Liver (tissue), 9 donors: ENCODE data around the gene SDF2L1. TPM values are rescaled to one million over a fixed set of nuclear protein-coding genes. Genes with fewer than 3 reads are reported as not detected.

ENCODE experiments used
- DNase-seq: peaks from one replicate; pipeline ENCODE4 v3.0.0-alpha.2; 2017; ENCODE audit warnings: low spot score
- H3K27ac ChIP-seq, 2 donors: one replicate each; pipeline ENCODE4 v1.7.0; 2013; ENCODE audit warnings: inconsistent platforms in 2 of 2, low read length in 2 of 2, control low read depth in 1 of 2, low read depth in 1 of 2, mild to moderate bottlenecking in 1 of 2
- H3K27me3 ChIP-seq, 4 donors: one replicate each; pipeline versions ENCODE4 v1.6.1 to v1.7.0; 2013; ENCODE audit warnings: low read length in 3 of 4, inconsistent platforms in 1 of 4, mild to moderate bottlenecking in 1 of 4, moderate library complexity in 1 of 4; ENCODE audit not compliant: control insufficient read depth in 4 of 4, insufficient read depth in 4 of 4
- H3K36me3 ChIP-seq, 4 donors: one replicate each; pipeline versions ENCODE4 v1.6.1 to v1.7.0; 2013; ENCODE audit warnings: low read length in 3 of 4, mild to moderate bottlenecking in 3 of 4, low read depth in 1 of 4, moderate library complexity in 1 of 4; ENCODE audit not compliant: control insufficient read depth in 4 of 4, insufficient read depth in 3 of 4
- H3K4me1 ChIP-seq, 4 donors: one replicate each; pipeline versions ENCODE4 v1.6.1 to v1.7.0; 2013; ENCODE audit warnings: low read length in 3 of 4, mild to moderate bottlenecking in 3 of 4, moderate library complexity in 1 of 4; ENCODE audit not compliant: control insufficient read depth in 4 of 4, insufficient read depth in 4 of 4
- H3K4me3 ChIP-seq, 3 donors: one replicate each; pipeline versions ENCODE4 v1.6.1 to v1.7.0; 2013; ENCODE audit warnings: low read length in 3 of 3, control low read depth in 1 of 3, low read depth in 1 of 3, mild to moderate bottlenecking in 1 of 3
- H3K9ac ChIP-seq, 2 donors: one replicate each; pipeline ENCODE4 v1.7.0; 2013; ENCODE audit warnings: low read length in 2 of 2, mild to moderate bottlenecking in 2 of 2, moderate library complexity in 2 of 2, control low read depth in 1 of 2, low read depth in 1 of 2
- H3K9me3 ChIP-seq, 4 donors: one replicate each; pipeline versions ENCODE4 v1.6.1 to v1.7.0; 2013; ENCODE audit warnings: low read length in 3 of 4; ENCODE audit not compliant: control insufficient read depth in 4 of 4
- EGR1 ChIP-seq, 2 donors: IDR thresholded peaks; 2 replicates each; pipeline ENCODE4 v1.6.1; 2016 to 2018; ENCODE audit warnings: antibody characterized with exemption in 2 of 2, low read depth in 2 of 2
- FOXA1 ChIP-seq: IDR thresholded peaks from 2 replicates; pipeline ENCODE4 v1.6.1; 2016; ENCODE audit warnings: antibody characterized with exemption
- FOXA2 ChIP-seq: IDR thresholded peaks from 2 replicates; pipeline ENCODE4 v1.6.1; 2016; ENCODE audit warnings: antibody characterized with exemption
- GABPA ChIP-seq, 2 donors: IDR thresholded peaks in 1 of 2; conservative IDR thresholded peaks in 1 of 2; 2 replicates each; pipeline ENCODE4 v1.6.1; 2016; ENCODE audit warnings: antibody characterized with exemption in 2 of 2, mild to moderate bottlenecking in 1 of 2, moderate library complexity in 1 of 2
- HNF4A ChIP-seq, 2 donors: conservative IDR thresholded peaks; 2 replicates each; pipeline ENCODE4 v1.6.1; 2016; ENCODE audit warnings: antibody characterized with exemption in 2 of 2, mild to moderate bottlenecking in 2 of 2
- HNF4G ChIP-seq: IDR thresholded peaks from 2 replicates; pipeline ENCODE4 v1.6.1; 2016; ENCODE audit warnings: antibody characterized with exemption
- JUND ChIP-seq, 2 donors: IDR thresholded peaks; 2 replicates each; pipeline ENCODE4 v1.6.1; 2016; ENCODE audit warnings: antibody characterized with exemption in 2 of 2
- NR2F2 ChIP-seq: IDR thresholded peaks from 2 replicates; pipeline ENCODE4 v1.6.1; 2016; ENCODE audit warnings: antibody characterized with exemption
- RAD21 ChIP-seq, 2 donors: IDR thresholded peaks; 2 replicates each; pipeline ENCODE4 v1.6.1; 2016; ENCODE audit warnings: antibody characterized with exemption in 2 of 2, mild to moderate bottlenecking in 2 of 2
- RXRA ChIP-seq, 2 donors: IDR thresholded peaks; 2 replicates each; pipeline ENCODE4 v1.6.1; 2017 to 2018; ENCODE audit warnings: antibody characterized with exemption in 2 of 2, mild to moderate bottlenecking in 1 of 2
- SP1 ChIP-seq: IDR thresholded peaks from 2 replicates; pipeline ENCODE4 v1.6.1; 2018; ENCODE audit warnings: antibody characterized with exemption, mild to moderate bottlenecking
- TAF1 ChIP-seq: conservative IDR thresholded peaks from 2 replicates; pipeline ENCODE4 v1.6.1; 2016; ENCODE audit warnings: antibody characterized with exemption, mild to moderate bottlenecking
- YY1 ChIP-seq: IDR thresholded peaks from 2 replicates; pipeline ENCODE4 v1.6.1; 2016; ENCODE audit warnings: antibody characterized with exemption, mild to moderate bottlenecking
- WGBS: extraction: QIAGEN DNeasy Blood & Tissue Kit; methylation state at CpG from one replicate; pipeline ENCODE4 v1.1.7; 2013; 5-methylcytosine and 5-hydroxymethylcytosine counted together
- polyA plus RNA-seq, 2 donors: library from polyadenylated mRNA; stranded (reverse) in 1 of 2; unstranded in 1 of 2; fragments of 200-250 nt in 1 of 2; fragments of >200 nt in 1 of 2; fragmentation: Nextera tagmentation in 1 of 2; extraction: Ambion mirVana in 1 of 2; gene quantifications; one replicate each; pipeline versions ENCODE4 v1.2.1 to v1.2.3, GENCODE V29; 2013 to 2015
- total RNA-seq, 2 donors: library from RNA; depleted of rRNA; stranded (reverse); fragments of >200 nt; gene quantifications; one replicate each; pipeline ENCODE4 v1.2.3, GENCODE V29; 2014
- TF ChIP-seq, protein P1 (sequence below): fragments of 150-350 bp; IDR thresholded peaks from 2 replicates; pipeline ENCODE4 v1.5.1; 2017; ENCODE audit warnings: improper control_type of control experiment, low read depth, low read length; ENCODE audit not compliant: missing input control
- TF ChIP-seq, protein P2 (sequence below): IDR thresholded peaks from 2 replicates; pipeline ENCODE4 v1.6.1; 2016; ENCODE audit warnings: antibody characterized with exemption, mild to moderate bottlenecking
- TF ChIP-seq, protein P3 (sequence below): IDR thresholded peaks from 2 replicates; pipeline ENCODE4 v1.6.1; 2016; ENCODE audit warnings: antibody characterized with exemption
- TF ChIP-seq, protein P4 (sequence below): IDR thresholded peaks from 2 replicates; pipeline ENCODE4 v1.6.1; 2016; ENCODE audit warnings: antibody characterized with exemption
- TF ChIP-seq, protein P5 (sequence below): IDR thresholded peaks from 2 replicates; pipeline ENCODE4 v1.6.1; 2016; ENCODE audit warnings: antibody characterized with exemption
- donor health status: healthy.
- donor health status: healthy.
- donor health status: healthy.
- donor health status: healthy.
- donor health status: healthy.

SDF2L1 gene
- total and polyA plus RNA-seq, 4 donors: 36.3 to 173 (median 82.9) TPM

DNA sequence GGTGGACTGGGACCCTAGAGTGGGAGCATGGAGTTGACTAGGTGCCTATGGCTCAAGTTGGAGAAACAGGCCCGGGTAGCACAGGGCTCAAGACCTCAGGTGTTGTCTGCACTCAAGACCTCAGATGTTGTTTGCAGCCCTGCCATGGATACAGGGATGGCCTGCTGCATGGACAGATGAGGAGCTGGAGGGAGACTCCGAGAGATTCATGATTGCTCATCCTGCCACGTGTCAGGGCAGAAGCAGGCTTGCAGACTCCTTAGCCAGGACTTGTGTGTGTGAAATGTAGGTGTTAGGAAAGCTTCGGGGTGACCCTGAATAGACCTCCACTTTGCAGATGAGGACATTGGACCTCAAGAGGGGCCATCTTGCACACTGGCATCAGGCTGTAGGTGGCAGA, 8.6 kb upstream of the SDF2L1 start (continued):
- TF ChIP-seq, protein P1, sequence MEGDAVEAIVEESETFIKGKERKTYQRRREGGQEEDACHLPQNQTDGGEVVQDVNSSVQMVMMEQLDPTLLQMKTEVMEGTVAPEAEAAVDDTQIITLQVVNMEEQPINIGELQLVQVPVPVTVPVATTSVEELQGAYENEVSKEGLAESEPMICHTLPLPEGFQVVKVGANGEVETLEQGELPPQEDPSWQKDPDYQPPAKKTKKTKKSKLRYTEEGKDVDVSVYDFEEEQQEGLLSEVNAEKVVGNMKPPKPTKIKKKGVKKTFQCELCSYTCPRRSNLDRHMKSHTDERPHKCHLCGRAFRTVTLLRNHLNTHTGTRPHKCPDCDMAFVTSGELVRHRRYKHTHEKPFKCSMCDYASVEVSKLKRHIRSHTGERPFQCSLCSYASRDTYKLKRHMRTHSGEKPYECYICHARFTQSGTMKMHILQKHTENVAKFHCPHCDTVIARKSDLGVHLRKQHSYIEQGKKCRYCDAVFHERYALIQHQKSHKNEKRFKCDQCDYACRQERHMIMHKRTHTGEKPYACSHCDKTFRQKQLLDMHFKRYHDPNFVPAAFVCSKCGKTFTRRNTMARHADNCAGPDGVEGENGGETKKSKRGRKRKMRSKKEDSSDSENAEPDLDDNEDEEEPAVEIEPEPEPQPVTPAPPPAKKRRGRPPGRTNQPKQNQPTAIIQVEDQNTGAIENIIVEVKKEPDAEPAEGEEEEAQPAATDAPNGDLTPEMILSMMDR: no peak
- TF ChIP-seq HNF4A (conservative IDR thresholded peaks at IDR 0.05) (no peak), EGR1 (IDR thresholded peaks at IDR 0.05; ENCODE audit: low read depth in 2 of 2) (no peak), HNF4G (no peak), JUND (IDR thresholded peaks at IDR 0.05) (no peak)

DNA sequence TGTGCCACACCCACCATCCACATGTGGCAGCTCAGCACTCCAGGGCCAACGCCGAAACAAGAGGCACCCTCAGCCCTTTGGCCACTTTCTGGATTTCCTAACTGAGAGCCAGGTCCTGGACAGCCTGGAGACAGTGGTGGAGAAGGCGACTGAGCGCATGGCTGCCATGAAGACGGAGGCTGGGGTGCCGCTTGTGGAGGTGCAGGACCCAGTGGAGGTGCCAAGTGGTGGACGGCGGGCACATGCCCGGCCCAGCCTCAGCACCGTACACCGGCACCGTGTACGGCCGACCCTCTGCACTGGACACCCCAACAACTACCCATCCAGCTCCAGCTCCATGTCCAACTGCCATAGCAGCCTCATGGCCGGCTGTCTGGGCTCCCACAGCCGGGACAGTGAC, 8.0 kb upstream of the SDF2L1 start:
- Histone ChIP-seq H3K4me3 (no peak overlapping the region), H3K27me3 (no peaks in the 10 kb centered on the region), H3K9ac (no peak overlapping the region), H3K9me3 (no peaks in the 10 kb centered on the region), H3K27ac (no peak overlapping the region), H3K4me1 (peaks cover 0 to 8% (median 3%) of the 10 kb centered on the region in 4 donors), H3K36me3 (no peaks in the 10 kb centered on the region)
- DNase-seq: no peak
- TF ChIP-seq YY1: no peak
- TF ChIP-seq, protein P2, sequence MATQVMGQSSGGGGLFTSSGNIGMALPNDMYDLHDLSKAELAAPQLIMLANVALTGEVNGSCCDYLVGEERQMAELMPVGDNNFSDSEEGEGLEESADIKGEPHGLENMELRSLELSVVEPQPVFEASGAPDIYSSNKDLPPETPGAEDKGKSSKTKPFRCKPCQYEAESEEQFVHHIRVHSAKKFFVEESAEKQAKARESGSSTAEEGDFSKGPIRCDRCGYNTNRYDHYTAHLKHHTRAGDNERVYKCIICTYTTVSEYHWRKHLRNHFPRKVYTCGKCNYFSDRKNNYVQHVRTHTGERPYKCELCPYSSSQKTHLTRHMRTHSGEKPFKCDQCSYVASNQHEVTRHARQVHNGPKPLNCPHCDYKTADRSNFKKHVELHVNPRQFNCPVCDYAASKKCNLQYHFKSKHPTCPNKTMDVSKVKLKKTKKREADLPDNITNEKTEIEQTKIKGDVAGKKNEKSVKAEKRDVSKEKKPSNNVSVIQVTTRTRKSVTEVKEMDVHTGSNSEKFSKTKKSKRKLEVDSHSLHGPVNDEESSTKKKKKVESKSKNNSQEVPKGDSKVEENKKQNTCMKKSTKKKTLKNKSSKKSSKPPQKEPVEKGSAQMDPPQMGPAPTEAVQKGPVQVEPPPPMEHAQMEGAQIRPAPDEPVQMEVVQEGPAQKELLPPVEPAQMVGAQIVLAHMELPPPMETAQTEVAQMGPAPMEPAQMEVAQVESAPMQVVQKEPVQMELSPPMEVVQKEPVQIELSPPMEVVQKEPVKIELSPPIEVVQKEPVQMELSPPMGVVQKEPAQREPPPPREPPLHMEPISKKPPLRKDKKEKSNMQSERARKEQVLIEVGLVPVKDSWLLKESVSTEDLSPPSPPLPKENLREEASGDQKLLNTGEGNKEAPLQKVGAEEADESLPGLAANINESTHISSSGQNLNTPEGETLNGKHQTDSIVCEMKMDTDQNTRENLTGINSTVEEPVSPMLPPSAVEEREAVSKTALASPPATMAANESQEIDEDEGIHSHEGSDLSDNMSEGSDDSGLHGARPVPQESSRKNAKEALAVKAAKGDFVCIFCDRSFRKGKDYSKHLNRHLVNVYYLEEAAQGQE: no peak
- no peak for TF ChIP-seq RXRA (IDR thresholded peaks at IDR 0.05)
- TF ChIP-seq HNF4A (conservative IDR thresholded peaks at IDR 0.05): no peak
- TF ChIP-seq, protein P3, sequence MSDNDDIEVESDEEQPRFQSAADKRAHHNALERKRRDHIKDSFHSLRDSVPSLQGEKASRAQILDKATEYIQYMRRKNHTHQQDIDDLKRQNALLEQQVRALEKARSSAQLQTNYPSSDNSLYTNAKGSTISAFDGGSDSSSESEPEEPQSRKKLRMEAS: no peak
- TF ChIP-seq FOXA1: no peak
- TF ChIP-seq SP1: no peak
- no peak for TF ChIP-seq RAD21 (IDR thresholded peaks at IDR 0.05)
- 94% methylated on average over 16 of the region's 16 CpGs for WGBS

DNA sequence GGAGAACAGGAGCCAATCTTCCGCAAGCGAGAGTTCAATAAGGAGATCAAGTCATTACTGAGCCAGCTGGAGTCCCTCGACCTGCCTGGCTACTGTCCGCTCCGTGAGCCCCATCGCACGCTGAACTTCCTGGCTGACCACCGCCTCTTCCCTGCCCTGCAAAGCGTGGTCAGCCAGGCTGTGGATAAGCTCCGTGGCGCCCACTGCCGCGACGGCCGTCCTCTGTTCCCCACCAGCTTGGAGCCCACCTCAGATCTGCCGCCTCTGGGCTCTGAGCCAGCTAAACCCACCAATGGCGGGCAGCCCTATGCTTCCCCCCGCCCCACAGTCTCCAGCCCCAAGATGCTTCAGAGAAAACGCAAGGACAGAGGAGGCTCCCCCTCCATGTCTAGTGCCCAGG, 7.3 kb upstream of the SDF2L1 start:
- TF ChIP-seq, protein P4, sequence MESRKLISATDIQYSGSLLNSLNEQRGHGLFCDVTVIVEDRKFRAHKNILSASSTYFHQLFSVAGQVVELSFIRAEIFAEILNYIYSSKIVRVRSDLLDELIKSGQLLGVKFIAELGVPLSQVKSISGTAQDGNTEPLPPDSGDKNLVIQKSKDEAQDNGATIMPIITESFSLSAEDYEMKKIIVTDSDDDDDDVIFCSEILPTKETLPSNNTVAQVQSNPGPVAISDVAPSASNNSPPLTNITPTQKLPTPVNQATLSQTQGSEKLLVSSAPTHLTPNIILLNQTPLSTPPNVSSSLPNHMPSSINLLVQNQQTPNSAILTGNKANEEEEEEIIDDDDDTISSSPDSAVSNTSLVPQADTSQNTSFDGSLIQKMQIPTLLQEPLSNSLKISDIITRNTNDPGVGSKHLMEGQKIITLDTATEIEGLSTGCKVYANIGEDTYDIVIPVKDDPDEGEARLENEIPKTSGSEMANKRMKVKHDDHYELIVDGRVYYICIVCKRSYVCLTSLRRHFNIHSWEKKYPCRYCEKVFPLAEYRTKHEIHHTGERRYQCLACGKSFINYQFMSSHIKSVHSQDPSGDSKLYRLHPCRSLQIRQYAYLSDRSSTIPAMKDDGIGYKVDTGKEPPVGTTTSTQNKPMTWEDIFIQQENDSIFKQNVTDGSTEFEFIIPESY: no peak
- no peak for TF ChIP-seq SP1
- TF ChIP-seq NR2F2: no peak
- no peak for TF ChIP-seq HNF4A (conservative IDR thresholded peaks at IDR 0.05)
- no peak for TF ChIP-seq TAF1
- TF ChIP-seq, protein P5, sequence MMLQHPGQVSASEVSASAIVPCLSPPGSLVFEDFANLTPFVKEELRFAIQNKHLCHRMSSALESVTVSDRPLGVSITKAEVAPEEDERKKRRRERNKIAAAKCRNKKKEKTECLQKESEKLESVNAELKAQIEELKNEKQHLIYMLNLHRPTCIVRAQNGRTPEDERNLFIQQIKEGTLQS: no peak
- no peak for TF ChIP-seq JUND (IDR thresholded peaks at IDR 0.05)
- no peak for TF ChIP-seq EGR1 (IDR thresholded peaks at IDR 0.05; ENCODE audit: low read depth in 2 of 2)
- no peak for TF ChIP-seq GABPA (IDR thresholded peaks at IDR 0.05 in 1 of 2, conservative IDR thresholded peaks at IDR 0.05 in 1 of 2)
- TF ChIP-seq, protein P1: no peak
- TF ChIP-seq, protein P3: no peak
- TF ChIP-seq FOXA1: no peak
- no peak for TF ChIP-seq RXRA (IDR thresholded peaks at IDR 0.05)
- TF ChIP-seq RAD21 (IDR thresholded peaks at IDR 0.05): no peak
- no peak for TF ChIP-seq HNF4G
- TF ChIP-seq FOXA2: no peak
- TF ChIP-seq YY1: no peak
- H3K9ac ChIP-seq: no peak overlapping the region
- H3K4me1 ChIP-seq: peaks cover 0 to 3% (median 0%) of the 10 kb centered on the region in 4 donors
- no peaks in the 10 kb centered on the region for H3K36me3 ChIP-seq
- WGBS: 91% methylated on average over 19 of the region's 19 CpGs
- no peaks in the 10 kb centered on the region for H3K9me3 ChIP-seq
- no peak for DNase-seq
- H3K27ac ChIP-seq: no peak overlapping the region
- H3K4me3 ChIP-seq: no peak overlapping the region
- no peaks in the 10 kb centered on the region for H3K27me3 ChIP-seq
